KMS-11 (cell line): Measurements from ENCODE around the gene LNPEP.

ENCODE experiments used
- H2AFZ ChIP-seq: fragments of 200-600 bp; sonication (generic); 2 replicates; pipeline ENCODE4 v1.6.1; 2016; ENCODE audit warnings: antibody characterized with exemption, mixed run types, low read depth
- H3K27ac ChIP-seq: fragments of 200-600 bp; sonication (generic); 2 replicates; pipeline ENCODE4 v1.6.1; 2016; ENCODE audit warnings: mild to moderate bottlenecking, mixed run types
- H3K27me3 ChIP-seq: fragments of 200-600 bp; sonication (generic); 2 replicates; pipeline ENCODE4 v1.6.1; 2017; ENCODE audit warnings: mild to moderate bottlenecking, low read depth, mixed run types, moderate library complexity; ENCODE audit not compliant: insufficient read depth
- H3K36me3 ChIP-seq: fragments of 200-600 bp; sonication (generic); 2 replicates; pipeline ENCODE4 v1.6.1; 2017; ENCODE audit warnings: mild to moderate bottlenecking, mixed run types; ENCODE audit not compliant: insufficient read depth
- H3K4me1 ChIP-seq: fragments of 200-600 bp; sonication (generic); 2 replicates; pipeline ENCODE4 v1.6.1; 2016; ENCODE audit warnings: mild to moderate bottlenecking, low read depth, mixed run types; ENCODE audit not compliant: poor library complexity, severe bottlenecking
- H3K4me2 ChIP-seq: fragments of 200-600 bp; sonication (generic); 2 replicates; pipeline ENCODE4 v1.7.0; 2016; ENCODE audit warnings: mild to moderate bottlenecking, mixed run types
- H3K4me3 ChIP-seq: fragments of 200-600 bp; sonication (generic); IDR thresholded peaks from 2 replicates; pipeline ENCODE4 v1.6.1; 2017; ENCODE audit warnings: low read depth, low read length, mixed read lengths; ENCODE audit not compliant: insufficient read depth
- H3K79me2 ChIP-seq: fragments of 200-600 bp; sonication (generic); 2 replicates; pipeline ENCODE4 v1.6.1; 2016; ENCODE audit warnings: low read depth, mixed run types; ENCODE audit not compliant: insufficient read depth
- H3K9ac ChIP-seq: fragments of 200-600 bp; sonication (generic); 2 replicates; pipeline ENCODE4 v1.6.1; 2016; ENCODE audit warnings: mild to moderate bottlenecking, mixed run types
- H4K20me1 ChIP-seq: fragments of 200-600 bp; sonication (generic); 2 replicates; pipeline ENCODE4 v1.6.1; 2016; ENCODE audit warnings: mild to moderate bottlenecking, mixed run types; ENCODE audit not compliant: insufficient read depth
- TF ChIP-seq, protein P1 (sequence below): fragments of 200-600 bp; sonication (generic); conservative IDR thresholded peaks from 2 replicates; pipeline ENCODE4 v1.6.1; 2017; ENCODE audit warnings: low read depth, mild to moderate bottlenecking, antibody characterized with exemption, low read length, moderate library complexity, mixed read lengths

LNPEP gene

DNA sequence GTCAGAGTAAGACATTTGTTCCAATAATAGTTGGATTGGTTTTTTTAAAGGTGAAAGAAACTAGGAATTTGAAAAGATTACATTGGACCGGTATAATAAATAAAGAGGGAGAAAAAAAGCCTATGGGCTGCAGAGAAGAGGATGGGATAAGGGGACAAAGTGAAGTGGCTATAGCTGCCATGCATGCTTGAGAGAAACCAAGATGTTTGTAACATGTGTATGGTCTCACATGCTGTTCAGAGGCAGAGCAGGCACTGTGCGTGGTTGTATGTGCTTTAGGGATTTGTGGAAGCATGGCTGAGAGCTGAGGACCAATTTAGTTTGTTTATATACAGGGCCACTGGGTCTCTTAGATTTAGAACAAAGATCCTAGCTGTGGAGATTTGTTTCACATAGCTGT lies 32.7 kb downstream of the LNPEP start:
- no peaks in the 10 kb centered on the region for H3K36me3 ChIP-seq
- H3K27me3 ChIP-seq = no peaks in the 10 kb centered on the region
- H2AFZ ChIP-seq = no peak overlapping the region
- peaks cover 24% of the 10 kb centered on the region for H3K79me2 ChIP-seq
- TF ChIP-seq, protein P1, sequence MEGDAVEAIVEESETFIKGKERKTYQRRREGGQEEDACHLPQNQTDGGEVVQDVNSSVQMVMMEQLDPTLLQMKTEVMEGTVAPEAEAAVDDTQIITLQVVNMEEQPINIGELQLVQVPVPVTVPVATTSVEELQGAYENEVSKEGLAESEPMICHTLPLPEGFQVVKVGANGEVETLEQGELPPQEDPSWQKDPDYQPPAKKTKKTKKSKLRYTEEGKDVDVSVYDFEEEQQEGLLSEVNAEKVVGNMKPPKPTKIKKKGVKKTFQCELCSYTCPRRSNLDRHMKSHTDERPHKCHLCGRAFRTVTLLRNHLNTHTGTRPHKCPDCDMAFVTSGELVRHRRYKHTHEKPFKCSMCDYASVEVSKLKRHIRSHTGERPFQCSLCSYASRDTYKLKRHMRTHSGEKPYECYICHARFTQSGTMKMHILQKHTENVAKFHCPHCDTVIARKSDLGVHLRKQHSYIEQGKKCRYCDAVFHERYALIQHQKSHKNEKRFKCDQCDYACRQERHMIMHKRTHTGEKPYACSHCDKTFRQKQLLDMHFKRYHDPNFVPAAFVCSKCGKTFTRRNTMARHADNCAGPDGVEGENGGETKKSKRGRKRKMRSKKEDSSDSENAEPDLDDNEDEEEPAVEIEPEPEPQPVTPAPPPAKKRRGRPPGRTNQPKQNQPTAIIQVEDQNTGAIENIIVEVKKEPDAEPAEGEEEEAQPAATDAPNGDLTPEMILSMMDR = no peak
- no peak overlapping the region for H3K4me3 ChIP-seq
- no peak overlapping the region for H3K4me2 ChIP-seq
- no peak overlapping the region for H3K9ac ChIP-seq
- peaks cover 23% of the 10 kb centered on the region for H3K4me1 ChIP-seq
- no peak overlapping the region for H3K27ac ChIP-seq
- no peaks in the 10 kb centered on the region; the same call in 1 of the 2 replicates for H4K20me1 ChIP-seq

GRCh38 chr5:96969366-96969765 lies 33.5 kb downstream of the LNPEP start:
- Histone ChIP-seq H3K4me1 (peaks cover 25% of the 10 kb centered on the region), H4K20me1 (no peaks in the 10 kb centered on the region), H3K36me3 (no peaks in the 10 kb centered on the region), H2AFZ (no peak overlapping the region), H3K79me2 (peaks cover 24% of the 10 kb centered on the region), H3K4me3 (no peak overlapping the region), H3K27me3 (no peaks in the 10 kb centered on the region), H3K27ac (no peak overlapping the region), H3K9ac (no peak overlapping the region), H3K4me2 (no peak overlapping the region)
- TF ChIP-seq, protein P1 = no peak

DNA sequence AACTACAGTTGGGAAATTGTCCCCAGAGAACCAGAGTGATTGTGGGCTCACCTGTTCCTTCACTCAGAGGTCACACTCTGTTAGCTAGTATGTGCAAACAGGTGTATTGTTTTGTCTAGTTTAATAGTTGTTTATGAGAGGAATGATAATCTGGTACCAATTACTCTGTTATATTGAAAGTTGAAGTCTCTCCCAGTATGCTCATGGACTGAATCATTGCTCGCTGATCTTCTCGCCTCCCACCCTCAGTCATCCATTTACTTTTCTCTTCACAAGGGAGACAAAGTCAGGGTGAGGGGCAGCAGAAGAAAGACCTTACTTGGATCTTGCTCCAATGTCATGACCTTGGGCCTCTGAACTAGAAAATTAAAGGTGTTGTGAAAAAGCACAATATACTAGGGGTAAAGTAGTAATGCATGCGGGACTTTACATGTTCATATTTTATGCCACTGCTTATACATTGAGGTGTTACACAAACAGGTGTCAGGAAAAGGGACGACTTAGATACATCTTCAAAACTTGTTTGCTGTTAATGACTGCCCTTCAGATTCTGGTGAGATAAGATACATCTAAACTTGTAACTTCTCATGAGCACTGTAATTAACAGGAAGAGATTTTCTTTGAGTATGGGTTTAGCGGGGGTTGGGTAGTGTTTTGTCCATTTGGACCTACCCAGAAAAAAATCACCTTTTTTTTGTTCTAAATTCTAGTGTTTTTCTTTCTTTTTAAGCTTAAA lies 36.9 kb downstream of the LNPEP start:
- Histone ChIP-seq H3K9ac (no peak overlapping the region), H3K4me2 (no peak overlapping the region), H3K27me3 (no peaks in the 10 kb centered on the region), H3K4me1 (peaks cover 22% of the 10 kb centered on the region), H3K27ac (no peak overlapping the region), H2AFZ (no peak overlapping the region), H3K79me2 (peaks cover 35% of the 10 kb centered on the region), H3K4me3 (no peak overlapping the region), H4K20me1 (no peaks in the 10 kb centered on the region), H3K36me3 (no peaks in the 10 kb centered on the region)
- TF ChIP-seq, protein P1 = no peak

GRCh38 chr5:96973532-96974401 lies 37.9 kb downstream of the LNPEP start:
- H3K27ac ChIP-seq = no peak overlapping the region
- H2AFZ ChIP-seq = no peak overlapping the region
- no peak overlapping the region for H3K4me3 ChIP-seq
- no peak overlapping the region for H3K4me2 ChIP-seq
- peaks cover 22% of the 10 kb centered on the region for H3K4me1 ChIP-seq
- no peaks in the 10 kb centered on the region for H3K27me3 ChIP-seq
- H3K79me2 ChIP-seq = peaks cover 35% of the 10 kb centered on the region
- no peaks in the 10 kb centered on the region for H4K20me1 ChIP-seq
- no peak overlapping the region for H3K9ac ChIP-seq
- TF ChIP-seq, protein P1 = no peak
- H3K36me3 ChIP-seq = no peaks in the 10 kb centered on the region
